KMS-11 (cell line): Measurements from ENCODE around the gene THUMPD3.

Experiments used
- H2AFZ ChIP-seq: fragments of 200-600 bp; sonication (generic); 2 replicates; pipeline ENCODE4 v1.6.1; 2016; ENCODE audit warnings: antibody characterized with exemption, mixed run types, low read depth
- H3K27ac ChIP-seq: fragments of 200-600 bp; sonication (generic); 2 replicates; pipeline ENCODE4 v1.6.1; 2016; ENCODE audit warnings: mild to moderate bottlenecking, mixed run types
- H3K27me3 ChIP-seq: fragments of 200-600 bp; sonication (generic); 2 replicates; pipeline ENCODE4 v1.6.1; 2017; ENCODE audit warnings: mild to moderate bottlenecking, low read depth, mixed run types, moderate library complexity; ENCODE audit not compliant: insufficient read depth
- H3K36me3 ChIP-seq: fragments of 200-600 bp; sonication (generic); 2 replicates; pipeline ENCODE4 v1.6.1; 2017; ENCODE audit warnings: mild to moderate bottlenecking, mixed run types; ENCODE audit not compliant: insufficient read depth
- H3K4me1 ChIP-seq: fragments of 200-600 bp; sonication (generic); 2 replicates; pipeline ENCODE4 v1.6.1; 2016; ENCODE audit warnings: mild to moderate bottlenecking, low read depth, mixed run types; ENCODE audit not compliant: poor library complexity, severe bottlenecking
- H3K4me2 ChIP-seq: fragments of 200-600 bp; sonication (generic); 2 replicates; pipeline ENCODE4 v1.7.0; 2016; ENCODE audit warnings: mild to moderate bottlenecking, mixed run types
- H3K4me3 ChIP-seq: fragments of 200-600 bp; sonication (generic); IDR thresholded peaks from 2 replicates; pipeline ENCODE4 v1.6.1; 2017; ENCODE audit warnings: low read depth, low read length, mixed read lengths; ENCODE audit not compliant: insufficient read depth
- H3K79me2 ChIP-seq: fragments of 200-600 bp; sonication (generic); 2 replicates; pipeline ENCODE4 v1.6.1; 2016; ENCODE audit warnings: low read depth, mixed run types; ENCODE audit not compliant: insufficient read depth
- H3K9ac ChIP-seq: fragments of 200-600 bp; sonication (generic); 2 replicates; pipeline ENCODE4 v1.6.1; 2016; ENCODE audit warnings: mild to moderate bottlenecking, mixed run types
- H4K20me1 ChIP-seq: fragments of 200-600 bp; sonication (generic); 2 replicates; pipeline ENCODE4 v1.6.1; 2016; ENCODE audit warnings: mild to moderate bottlenecking, mixed run types; ENCODE audit not compliant: insufficient read depth
- TF ChIP-seq, protein P1 (sequence below): fragments of 200-600 bp; sonication (generic); conservative IDR thresholded peaks from 2 replicates; pipeline ENCODE4 v1.6.1; 2017; ENCODE audit warnings: low read depth, mild to moderate bottlenecking, antibody characterized with exemption, low read length, moderate library complexity, mixed read lengths

The THUMPD3 gene

DNA sequence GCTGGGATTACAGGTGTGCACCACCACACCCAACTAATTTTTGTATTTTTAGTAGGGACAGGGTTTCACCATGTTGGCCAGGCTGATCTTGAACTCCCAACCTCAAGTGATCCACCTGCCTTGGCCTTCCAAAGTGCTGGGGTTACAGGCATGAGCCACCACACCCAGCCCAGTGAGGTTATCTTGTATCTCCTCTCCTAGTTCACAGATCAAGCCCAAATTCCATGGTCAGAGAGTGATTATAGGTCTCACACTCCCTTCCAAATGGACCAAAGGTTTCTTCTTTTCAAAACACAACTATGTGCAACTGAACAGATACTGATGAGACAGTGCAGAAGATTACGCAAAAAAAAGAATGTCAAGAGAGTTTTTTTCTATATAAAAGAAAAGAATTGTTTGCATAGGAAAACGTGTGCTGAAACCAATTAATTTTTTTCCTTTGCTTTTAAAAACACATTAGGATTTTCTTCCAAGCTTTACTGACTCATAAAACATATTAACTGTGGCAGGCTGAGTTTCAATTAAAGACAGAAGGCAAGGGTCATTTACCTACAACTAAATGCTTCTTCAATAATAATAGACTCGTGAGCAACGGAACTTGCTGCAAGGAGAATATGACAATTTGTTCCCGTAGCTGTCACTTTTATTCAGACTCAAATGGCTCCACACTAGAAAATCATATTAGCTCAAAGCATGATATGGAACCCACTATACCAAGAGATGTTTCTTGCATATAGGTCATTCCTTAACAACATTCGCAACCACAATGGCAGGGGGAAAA is 30.4 kb upstream of the THUMPD3 start:
- H3K4me2 ChIP-seq, result no peak overlapping the region
- no peak overlapping the region for H3K4me3 ChIP-seq
- H3K4me1 ChIP-seq, result no peaks in the 10 kb centered on the region
- H3K9ac ChIP-seq, result no peak overlapping the region
- H3K27ac ChIP-seq, result no peak overlapping the region
- H3K79me2 ChIP-seq, result no peaks in the 10 kb centered on the region
- H3K36me3 ChIP-seq, result no peaks in the 10 kb centered on the region
- no peaks in the 10 kb centered on the region for H3K27me3 ChIP-seq
- no peak overlapping the region for H2AFZ ChIP-seq
- no peaks in the 10 kb centered on the region for H4K20me1 ChIP-seq
- TF ChIP-seq, protein P1, sequence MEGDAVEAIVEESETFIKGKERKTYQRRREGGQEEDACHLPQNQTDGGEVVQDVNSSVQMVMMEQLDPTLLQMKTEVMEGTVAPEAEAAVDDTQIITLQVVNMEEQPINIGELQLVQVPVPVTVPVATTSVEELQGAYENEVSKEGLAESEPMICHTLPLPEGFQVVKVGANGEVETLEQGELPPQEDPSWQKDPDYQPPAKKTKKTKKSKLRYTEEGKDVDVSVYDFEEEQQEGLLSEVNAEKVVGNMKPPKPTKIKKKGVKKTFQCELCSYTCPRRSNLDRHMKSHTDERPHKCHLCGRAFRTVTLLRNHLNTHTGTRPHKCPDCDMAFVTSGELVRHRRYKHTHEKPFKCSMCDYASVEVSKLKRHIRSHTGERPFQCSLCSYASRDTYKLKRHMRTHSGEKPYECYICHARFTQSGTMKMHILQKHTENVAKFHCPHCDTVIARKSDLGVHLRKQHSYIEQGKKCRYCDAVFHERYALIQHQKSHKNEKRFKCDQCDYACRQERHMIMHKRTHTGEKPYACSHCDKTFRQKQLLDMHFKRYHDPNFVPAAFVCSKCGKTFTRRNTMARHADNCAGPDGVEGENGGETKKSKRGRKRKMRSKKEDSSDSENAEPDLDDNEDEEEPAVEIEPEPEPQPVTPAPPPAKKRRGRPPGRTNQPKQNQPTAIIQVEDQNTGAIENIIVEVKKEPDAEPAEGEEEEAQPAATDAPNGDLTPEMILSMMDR, result no peak

DNA sequence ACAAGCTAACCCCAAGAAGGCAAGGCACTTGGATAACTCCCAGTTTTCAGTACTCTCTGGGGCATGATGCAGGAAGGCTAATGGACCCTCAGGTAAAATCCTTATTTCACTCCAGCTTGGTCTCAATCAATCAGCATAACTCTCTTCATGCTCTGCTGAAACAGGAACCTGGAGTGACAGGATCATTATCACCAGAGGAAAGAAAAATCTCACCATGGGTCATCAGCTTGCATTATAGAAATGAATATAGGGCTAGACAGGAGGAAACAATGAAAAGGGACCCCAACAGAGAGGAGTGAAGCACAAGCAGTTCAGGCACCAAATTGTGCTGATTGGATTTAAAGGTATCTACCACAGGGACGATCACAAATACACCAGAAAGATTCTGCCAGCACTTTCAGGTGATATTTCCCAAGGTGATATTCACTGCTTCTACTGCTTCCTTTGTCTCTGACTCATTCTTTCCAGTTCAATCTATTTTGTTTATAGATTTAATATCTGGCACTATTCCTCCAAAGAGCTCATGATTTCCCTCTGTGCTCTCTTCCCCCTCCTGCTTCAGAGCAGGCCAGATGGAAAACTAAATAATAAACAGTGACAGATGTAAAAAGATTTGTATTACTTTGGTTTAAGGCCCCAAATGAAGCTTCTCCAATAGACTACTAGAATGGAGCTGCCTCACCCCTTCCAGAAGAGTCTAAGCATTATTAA is 22.9 kb upstream of the THUMPD3 start:
- Histone ChIP-seq H3K79me2 (no peaks in the 10 kb centered on the region), H3K4me2 (no peak overlapping the region), H3K27me3 (no peaks in the 10 kb centered on the region), H2AFZ (no peak overlapping the region), H3K36me3 (no peaks in the 10 kb centered on the region), H3K27ac (no peak overlapping the region), H3K4me3 (no peak overlapping the region), H3K9ac (no peak overlapping the region), H4K20me1 (no peaks in the 10 kb centered on the region), H3K4me1 (no peaks in the 10 kb centered on the region)
- TF ChIP-seq, protein P1, result no peak

DNA sequence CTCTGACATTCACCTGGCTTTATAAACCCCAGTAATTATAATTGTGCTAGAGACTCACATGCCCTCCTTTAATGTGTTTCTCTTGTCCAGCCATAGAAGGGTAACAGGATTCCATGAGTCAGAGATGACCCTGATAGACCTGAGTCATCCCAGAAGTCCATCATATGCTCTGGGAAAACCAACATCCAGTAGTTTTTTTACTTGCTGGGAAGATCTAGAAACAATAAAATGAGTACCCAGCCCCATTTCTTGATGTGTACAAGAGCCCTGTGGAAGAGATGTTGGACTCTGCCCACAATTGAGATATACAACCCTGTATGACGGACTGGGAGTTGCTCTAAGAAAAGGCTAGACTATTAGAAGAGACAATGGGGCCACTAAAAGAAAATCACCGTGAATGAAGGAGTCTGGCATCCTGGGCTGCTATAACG is 22.4 kb upstream of the THUMPD3 start:
- TF ChIP-seq, protein P1, result no peak
- no peaks in the 10 kb centered on the region for H3K27me3 ChIP-seq
- no peaks in the 10 kb centered on the region for H4K20me1 ChIP-seq

DNA sequence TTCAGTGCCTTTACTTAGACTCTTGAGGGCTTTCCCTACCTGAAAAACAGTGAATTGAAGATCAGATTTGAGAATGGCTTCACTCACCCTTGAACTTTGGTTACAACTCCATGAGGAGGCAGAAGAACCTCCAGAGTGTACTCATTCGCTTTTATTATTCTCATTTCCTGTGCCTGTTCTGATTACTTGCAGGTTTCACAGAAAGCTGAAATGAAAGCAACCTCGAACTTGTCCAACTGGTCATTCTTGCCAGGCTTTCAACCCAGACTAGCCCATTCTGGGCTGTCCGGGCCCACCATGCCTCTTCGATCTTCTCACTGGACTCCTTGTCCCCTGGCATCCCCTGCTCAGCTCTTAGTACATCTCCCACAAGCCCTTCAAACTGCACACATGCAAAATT is 20.2 kb upstream of the THUMPD3 start:
- H3K9ac ChIP-seq, result no peak overlapping the region
- TF ChIP-seq, protein P1, result no peak

More for the DNA sequence above, 22.4 kb upstream of the THUMPD3 start:
- no peaks in the 10 kb centered on the region for H3K36me3 ChIP-seq
- H3K9ac ChIP-seq, result no peak overlapping the region
- no peak overlapping the region for H2AFZ ChIP-seq
- H3K4me2 ChIP-seq, result no peak overlapping the region
- no peaks in the 10 kb centered on the region for H3K4me1 ChIP-seq
- H3K4me3 ChIP-seq, result no peak overlapping the region
- H3K27ac ChIP-seq, result no peak overlapping the region
- no peaks in the 10 kb centered on the region for H3K79me2 ChIP-seq

More for the DNA sequence above, 20.2 kb upstream of the THUMPD3 start:
- Histone ChIP-seq H2AFZ (no peak overlapping the region), H3K27me3 (no peaks in the 10 kb centered on the region), H4K20me1 (no peaks in the 10 kb centered on the region), H3K4me1 (no peaks in the 10 kb centered on the region), H3K27ac (no peak overlapping the region), H3K36me3 (no peaks in the 10 kb centered on the region), H3K4me2 (no peak overlapping the region), H3K4me3 (no peak overlapping the region), H3K79me2 (no peaks in the 10 kb centered on the region)
